Suprapubic skin (tissue), 4 donors: ENCODE measurements around the gene KY.

Experiments used
- CTCF ChIP-seq, 2 donors: fragments of 200-600 bp in 1 of 2; fragments of 450-650 bp in 1 of 2; sonication (generic) in 1 of 2; IDR thresholded peaks; one replicate each; pipeline ENCODE4 v1.5.1; 2016 to 2019; ENCODE audit warnings: antibody characterized with exemption in 2 of 2, mild to moderate bottlenecking in 1 of 2, moderate library complexity in 1 of 2
- EP300 ChIP-seq: sonication (generic); formaldehyde crosslinking; IDR thresholded peaks from one replicate; pipeline ENCODE4 v1.6.1; 2017; ENCODE audit warnings: antibody characterized with exemption
- POLR2AphosphoS5 ChIP-seq, 3 donors: sonication (generic); formaldehyde crosslinking; IDR thresholded peaks; one replicate each; pipeline ENCODE4 v1.6.1; 2017; ENCODE audit warnings: antibody characterized with exemption in 3 of 3

GRCh38 chr3:134644731-134645514, 5.9 kb downstream of the KY start:
- TF ChIP-seq POLR2AphosphoS5 (IDR thresholded peaks at IDR 0.05), result no peak
- no peak for TF ChIP-seq CTCF (IDR thresholded peaks at IDR 0.05)
- TF ChIP-seq EP300, result no peak
